Stimulated activated naive CD8-positive, alpha-beta T cell treated with anti-CD3 and anti-CD28 coated beads, Interleukin-15, amount 100 ng/mL, for 72 hours (primary cell): Measurements from ENCODE around the gene EBI3.
"Not testable (repeated sequence)": the region's sequence is repeated elsewhere in the genome, so short reads cannot be mapped to it uniquely, and the experiment has no call there.

Experiments used
- ATAC-seq: fragments of 150-1000 bp; cut with Tn5 transposase; 2 replicates; pipeline ENCODE4 v1.10.0; 2021; ENCODE audit warnings: mild to moderate bottlenecking, moderate library complexity
- DNase-seq, 2 donors: peaks; one replicate each; pipeline ENCODE4 v3.0.0; 2021 to 2022
- H3K27ac Mint-ChIP-seq, 2 donors: one replicate each; pipeline ENCODE4 v1.8.0; 2022; ENCODE audit warnings: mild to moderate bottlenecking in 2 of 2, mixed read lengths in 2 of 2, moderate library complexity in 2 of 2
- H3K27me3 Mint-ChIP-seq: one replicate; pipeline ENCODE4 v1.8.0; 2022; ENCODE audit warnings: mixed read lengths
- H3K4me1 Mint-ChIP-seq: one replicate; pipeline ENCODE4 v1.8.0; 2022; ENCODE audit warnings: mild to moderate bottlenecking, mixed read lengths
- H3K4me3 Mint-ChIP-seq, 2 donors: one replicate each; pipeline ENCODE4 v1.8.0; 2022; ENCODE audit warnings: mild to moderate bottlenecking in 2 of 2, mixed read lengths in 2 of 2, moderate library complexity in 1 of 2
- H3K9me3 Mint-ChIP-seq, 2 donors: one replicate each; pipeline ENCODE4 v1.8.0; 2022; ENCODE audit warnings: mixed read lengths in 2 of 2

EBI3 gene

DNA sequence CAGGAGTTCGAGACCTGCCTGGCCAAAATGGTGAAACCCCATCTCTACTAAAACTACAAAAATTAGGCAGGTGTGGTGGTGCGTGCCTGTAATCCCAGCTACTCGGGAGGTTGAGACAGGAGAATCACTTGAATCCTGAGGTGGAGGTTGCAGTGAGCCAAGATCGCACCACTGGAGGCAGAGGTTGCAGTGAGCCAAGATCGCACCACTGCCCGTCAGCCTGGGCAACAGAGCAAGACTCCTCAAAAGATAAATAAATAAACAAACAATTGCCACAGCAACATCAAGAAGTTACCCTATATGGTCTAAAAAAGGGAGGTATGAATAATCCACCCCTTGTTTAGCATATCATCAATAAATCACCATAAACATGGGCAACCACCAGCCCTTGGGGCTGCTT, 16.6 kb downstream of the EBI3 start:
- H3K27ac Mint-ChIP-seq = peak overlapping the region in 1 of 2 donors; percentile 99
- not testable (repeated sequence) for H3K27me3 Mint-ChIP-seq, DNase-seq, ATAC-seq, H3K9me3 Mint-ChIP-seq
- H3K4me1 Mint-ChIP-seq = peaks cover 21% of the 10 kb centered on the region
- H3K4me3 Mint-ChIP-seq = peak overlapping the region; percentile 88 to 90

- Mint-ChIP-seq H3K9me3 (peaks cover 0 to 2% of the 10 kb centered on the region in 2 donors), H3K27ac (peak within 1 kb of the TSS; percentile 99), H3K4me1 (peaks cover 21% of the 10 kb centered on the region), H3K27me3 (no peaks in the 10 kb centered on the region), H3K4me3 (peak within 1 kb of the TSS; percentile 88 to 90)
- ATAC-seq (peak; percentile 97), DNase-seq (peak; percentile 98)
These were observed 17.7 kb downstream of the EBI3 start, which contains the start of gene YJU2 for GRCh38 chr19:4246767-4247593. Gene YJU2 (plus strand): TSS chr19:4247080. CDS start chr19:4247147, 67 bp downstream.

GRCh38 chr19:4256563-4256962, 27.2 kb downstream of the EBI3 start:
- no peaks in the 10 kb centered on the region for H3K4me1 Mint-ChIP-seq
- ATAC-seq = no peak
- no peak overlapping the region for H3K4me3 Mint-ChIP-seq
- peaks cover 6 to 9% of the 10 kb centered on the region in 2 donors for H3K9me3 Mint-ChIP-seq
- no peak for DNase-seq
- no peak overlapping the region for H3K27ac Mint-ChIP-seq
- H3K27me3 Mint-ChIP-seq = no peaks in the 10 kb centered on the region

DNA sequence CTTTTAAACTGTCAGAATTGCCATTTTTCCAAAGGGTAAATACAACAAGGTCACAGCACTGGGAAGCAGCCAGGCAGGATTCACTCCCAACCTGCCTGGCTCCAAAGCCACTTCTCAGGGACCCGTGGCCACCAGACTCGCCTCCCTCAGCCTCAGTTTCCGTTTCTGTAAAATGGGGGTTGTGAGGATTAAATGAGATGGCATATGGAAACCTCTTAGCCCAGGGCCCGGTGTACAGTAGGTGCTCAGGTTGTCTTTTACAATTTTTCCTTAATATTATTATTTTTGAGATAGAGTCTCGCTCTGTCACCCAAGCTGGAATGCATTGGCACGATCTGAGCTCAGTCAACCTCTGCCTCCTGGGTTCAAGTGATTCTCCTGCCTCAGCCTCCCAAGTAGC, 27.7 kb downstream of the EBI3 start:
- peaks cover 6 to 9% of the 10 kb centered on the region in 2 donors for H3K9me3 Mint-ChIP-seq
- H3K4me3 Mint-ChIP-seq = no peak overlapping the region
- no peaks in the 10 kb centered on the region for H3K4me1 Mint-ChIP-seq
- H3K27me3 Mint-ChIP-seq = no peaks in the 10 kb centered on the region
- no peak for DNase-seq
- no peak for ATAC-seq
- peak overlapping the region in 1 of 2 donors; percentile 27 for H3K27ac Mint-ChIP-seq

- H3K4me1 Mint-ChIP-seq = peaks cover 2% of the 10 kb centered on the region
- H3K27me3 Mint-ChIP-seq = no peaks in the 10 kb centered on the region
- DNase-seq (no peak), ATAC-seq (no peak)
- no peak overlapping the region for H3K4me3 Mint-ChIP-seq
- H3K9me3 Mint-ChIP-seq = peaks cover 6 to 9% of the 10 kb centered on the region in 2 donors
- H3K27ac Mint-ChIP-seq = peak overlapping the region in 1 of 2 donors; percentile 37
These were observed 28.9 kb downstream of the EBI3 start for GRCh38 chr19:4258181-4258580.

DNA sequence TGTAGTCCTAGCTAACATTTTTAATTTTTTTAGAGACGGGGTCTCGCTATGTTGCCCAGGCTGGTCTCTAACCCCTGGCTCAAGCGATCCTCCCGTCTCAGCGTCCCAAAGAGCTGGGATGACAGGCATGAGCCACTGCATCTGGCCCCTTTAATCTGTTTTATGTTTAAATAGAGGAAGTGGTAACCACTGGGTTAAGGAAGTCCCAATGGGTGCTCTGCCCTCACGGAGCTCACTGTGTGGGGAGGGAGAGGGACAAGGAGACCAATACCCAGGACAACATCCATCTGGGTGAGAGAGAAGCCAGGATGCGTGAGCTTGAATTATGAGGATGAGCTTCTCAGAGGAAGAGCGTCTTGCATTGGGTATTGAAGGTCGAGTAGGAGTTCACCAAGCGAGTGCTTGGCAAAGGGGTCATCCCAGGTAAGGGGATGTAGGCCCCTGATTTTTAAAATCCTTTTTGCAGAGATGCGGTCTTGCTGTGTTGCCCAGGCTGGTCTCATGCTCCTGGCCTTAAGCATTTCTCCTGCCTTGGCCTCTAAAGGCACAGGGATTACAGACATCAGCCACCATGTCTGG, 31.4 kb downstream of the EBI3 start:
- no peak for ATAC-seq
- Mint-ChIP-seq H3K27ac (no peak overlapping the region), H3K4me3 (no peak overlapping the region)

GRCh38 chr19:4264812-4265211, 35.5 kb downstream of the EBI3 start:
- H3K4me3 Mint-ChIP-seq = peak overlapping the region; percentile 17 to 46
- H3K9me3 Mint-ChIP-seq = no peaks in the 10 kb centered on the region
- no peak for ATAC-seq
- peak overlapping the region; percentile 78 to 93 for H3K27ac Mint-ChIP-seq
- peaks cover 43% of the 10 kb centered on the region for H3K4me1 Mint-ChIP-seq
- DNase-seq = no peak
- H3K27me3 Mint-ChIP-seq = no peaks in the 10 kb centered on the region

More for the DNA sequence above, 31.4 kb downstream of the EBI3 start:
- no peak for DNase-seq
- Mint-ChIP-seq H3K9me3 (no peaks in the 10 kb centered on the region), H3K4me1 (peaks cover 27% of the 10 kb centered on the region), H3K27me3 (no peaks in the 10 kb centered on the region)

DNA sequence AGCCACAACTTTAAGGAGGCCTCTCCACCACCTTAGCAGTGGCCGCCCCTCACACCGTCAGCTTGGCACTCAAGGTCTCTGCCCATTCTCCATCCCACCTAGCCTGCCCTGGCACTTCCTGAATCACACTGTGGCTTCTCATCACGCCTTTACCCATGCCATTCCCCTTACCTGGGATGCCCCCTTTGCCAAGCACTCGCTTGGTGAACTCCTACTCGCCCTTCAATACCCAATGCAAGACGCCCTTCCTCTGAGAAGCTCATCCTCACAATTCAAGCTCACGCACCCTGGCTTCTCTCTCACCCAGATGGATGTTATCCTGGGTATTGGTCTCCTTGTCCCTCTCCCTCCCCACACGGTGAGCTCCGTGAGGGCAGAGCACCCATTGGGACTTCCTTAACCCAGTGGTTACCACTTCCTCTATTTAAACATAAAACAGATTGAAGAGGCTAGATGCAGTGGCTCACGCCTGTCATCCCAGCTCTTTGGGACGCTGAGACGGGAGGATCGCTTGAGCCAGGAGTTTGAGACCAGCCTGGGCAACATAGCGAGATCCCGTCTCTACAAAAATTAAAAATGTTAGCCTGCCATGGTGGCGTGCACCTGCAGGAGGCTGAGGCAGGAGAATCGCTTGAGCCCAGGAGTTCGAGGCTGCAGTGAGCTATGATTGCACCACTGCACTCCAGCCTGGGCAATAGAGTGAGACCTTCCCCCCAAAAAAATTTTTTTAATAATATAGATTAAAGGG, 37.1 kb downstream of the EBI3 start:
- Mint-ChIP-seq H3K27ac (peak overlapping the region in 1 of 2 donors; percentile 60), H3K4me1 (peaks cover 43% of the 10 kb centered on the region), H3K9me3 (no peaks in the 10 kb centered on the region), H3K27me3 (no peaks in the 10 kb centered on the region), H3K4me3 (peak overlapping the region in 1 of 2 donors; percentile 6)
- ATAC-seq = no peak
- no peak for DNase-seq

DNA sequence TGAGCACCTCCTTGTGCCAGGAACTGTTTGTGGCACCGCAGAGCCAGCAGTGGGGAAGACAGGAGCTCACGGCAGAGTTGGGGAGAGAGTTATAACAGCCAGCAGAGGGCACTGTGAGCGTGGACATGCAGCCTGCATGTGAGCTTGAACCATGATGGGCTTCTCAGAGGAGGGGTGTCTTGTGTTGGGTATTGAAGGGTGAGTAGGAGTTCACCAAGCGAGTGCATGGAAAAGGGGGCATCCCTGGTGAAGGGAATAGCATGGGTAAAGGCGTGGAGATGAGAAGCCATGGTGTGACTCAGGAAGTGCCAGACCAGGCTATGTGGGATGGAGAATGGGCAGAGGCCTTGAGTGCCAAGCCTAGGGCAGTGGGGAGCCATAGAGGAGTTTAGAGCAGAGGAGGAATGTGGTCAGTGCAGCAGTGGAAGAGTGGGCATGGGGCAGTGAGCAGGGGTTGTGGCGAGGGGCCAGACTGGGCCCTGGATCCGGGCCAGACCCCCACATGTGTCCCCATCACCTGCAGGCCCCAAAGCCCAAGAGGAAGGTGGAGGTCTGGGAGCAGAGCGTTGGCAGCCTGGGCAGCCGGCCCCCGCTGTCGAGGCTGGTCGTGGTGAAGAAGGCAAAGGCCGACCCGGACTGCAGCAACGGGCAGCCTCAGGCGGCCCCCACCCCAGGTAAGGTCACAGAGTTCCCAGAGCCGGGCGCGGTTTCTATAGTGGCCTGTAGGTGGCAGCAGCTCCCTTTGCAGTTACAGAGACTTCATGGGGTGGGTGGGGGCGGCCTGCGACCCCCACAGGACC, 38.0 kb downstream of the EBI3 start:
- Mint-ChIP-seq H3K4me3 (no peak overlapping the region), H3K27ac (peak overlapping the region in 1 of 2 donors; percentile 29)

DNA sequence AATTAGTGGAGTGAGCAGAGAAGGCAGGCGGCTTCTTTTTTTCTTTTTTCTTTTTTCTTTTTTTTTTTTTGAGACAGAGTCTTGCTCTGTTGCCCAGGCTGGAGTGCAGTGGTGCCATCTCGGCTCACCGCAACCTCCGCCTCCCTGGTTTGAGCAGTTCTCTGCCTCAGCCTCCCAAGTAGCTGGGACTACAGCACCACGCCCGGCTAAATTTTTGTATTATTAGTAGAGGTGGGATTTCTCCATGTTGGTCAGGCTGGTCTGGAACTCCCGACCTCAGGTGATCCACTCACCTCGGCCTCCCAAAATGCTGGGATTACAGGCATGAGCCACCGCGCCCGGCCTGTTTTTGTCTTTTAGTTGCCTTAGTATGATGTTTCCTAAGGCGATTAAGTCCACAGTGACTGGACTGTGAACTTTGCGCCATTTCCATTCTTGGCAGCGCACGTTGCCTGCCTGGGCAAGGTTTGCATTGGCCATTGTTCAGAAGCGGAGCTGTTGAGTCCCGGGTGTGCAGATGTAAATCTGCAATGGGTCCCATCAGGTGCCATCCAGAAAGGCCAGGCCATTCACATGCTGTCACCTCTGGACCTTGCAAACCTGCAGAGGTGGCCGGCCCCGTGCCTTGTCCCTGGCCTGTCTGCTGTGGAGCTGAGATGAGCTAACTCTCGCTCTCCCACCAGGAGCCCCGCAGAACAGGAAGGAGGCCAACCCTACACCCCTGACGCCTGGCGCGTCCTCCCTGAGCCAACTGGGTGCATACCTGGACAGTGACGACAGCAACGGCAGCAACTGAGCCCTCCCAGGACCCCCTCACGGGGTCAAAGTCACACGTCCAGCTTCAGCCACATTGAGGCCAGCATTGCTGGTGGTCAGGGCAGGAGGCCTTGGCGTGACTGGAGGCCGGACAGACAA, 38.8 kb downstream of the EBI3 start:
- H3K27me3 Mint-ChIP-seq = no peaks in the 10 kb centered on the region
- no peak overlapping the region for H3K4me3 Mint-ChIP-seq
- H3K27ac Mint-ChIP-seq = no peak overlapping the region
- H3K4me1 Mint-ChIP-seq = peaks cover 41% of the 10 kb centered on the region
- DNase-seq (no peak), ATAC-seq (no peak)
- H3K9me3 Mint-ChIP-seq = no peaks in the 10 kb centered on the region

More for the DNA sequence above, 38.0 kb downstream of the EBI3 start:
- ATAC-seq (peak; percentile 85), DNase-seq (peak; percentile 60 to 64)
- no peaks in the 10 kb centered on the region for H3K9me3 Mint-ChIP-seq
- H3K27me3 Mint-ChIP-seq = no peaks in the 10 kb centered on the region
- H3K4me1 Mint-ChIP-seq = peaks cover 43% of the 10 kb centered on the region

DNA sequence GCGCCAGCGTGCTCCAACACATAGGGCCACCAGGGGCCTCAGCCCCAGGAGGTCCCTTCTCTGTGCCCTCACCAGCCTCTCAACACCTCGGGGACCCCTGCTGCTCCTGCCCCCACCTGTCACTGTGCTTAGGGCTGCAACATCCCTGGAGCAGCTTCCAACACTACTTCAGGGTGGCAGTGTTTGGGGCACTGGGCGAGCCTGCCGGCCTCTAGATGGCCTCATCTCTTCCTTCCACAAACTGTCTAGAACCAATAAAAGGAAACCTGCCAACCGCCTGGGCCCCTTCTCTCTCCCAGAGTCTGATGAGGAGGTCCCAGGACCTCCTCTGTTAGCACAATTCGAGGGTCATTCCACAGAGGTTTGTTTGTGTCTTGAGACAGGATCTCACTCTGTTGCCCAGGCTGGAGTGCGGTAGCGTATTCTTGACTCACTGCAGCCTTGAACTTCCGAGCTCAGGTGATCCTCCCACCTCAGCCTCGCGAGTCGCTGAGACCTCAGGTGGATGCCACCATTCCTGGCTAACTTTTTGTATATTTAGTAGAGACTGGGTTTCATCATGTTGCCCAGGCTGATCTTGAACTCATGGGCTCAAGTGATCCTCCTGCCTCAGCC, 39.6 kb downstream of the EBI3 start:
- ATAC-seq = no peak
- no peak overlapping the region for H3K4me3 Mint-ChIP-seq
- H3K9me3 Mint-ChIP-seq = no peaks in the 10 kb centered on the region
- H3K27me3 Mint-ChIP-seq = no peaks in the 10 kb centered on the region
- peaks cover 34% of the 10 kb centered on the region for H3K4me1 Mint-ChIP-seq
- no peak overlapping the region for H3K27ac Mint-ChIP-seq
- no peak for DNase-seq

DNA sequence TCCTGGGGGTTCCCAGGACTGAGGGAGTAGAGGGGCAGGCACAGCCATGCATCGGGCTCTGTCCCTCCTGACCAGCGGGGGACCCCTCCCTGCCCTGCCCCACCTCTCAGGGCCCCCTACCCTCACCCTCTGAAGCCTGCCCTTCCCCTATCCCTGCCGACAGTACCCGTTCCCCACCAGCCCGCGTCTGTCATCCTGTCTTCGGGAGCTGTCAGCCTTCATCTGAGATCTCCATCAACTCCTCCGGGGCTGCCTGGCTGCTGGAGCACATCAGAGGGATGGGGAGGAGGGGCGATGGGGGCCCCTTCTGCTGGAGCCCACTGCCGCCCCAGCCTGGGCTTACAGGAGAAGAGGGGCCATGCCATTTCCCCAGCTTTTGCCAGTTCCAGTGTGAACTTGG, 43.6 kb downstream of the EBI3 start:
- Mint-ChIP-seq H3K27ac (peak overlapping the region in 1 of 2 donors; percentile 48), H3K9me3 (no peaks in the 10 kb centered on the region), H3K4me3 (no peak overlapping the region), H3K27me3 (no peaks in the 10 kb centered on the region), H3K4me1 (no peaks in the 10 kb centered on the region)
- DNase-seq = no peak
- ATAC-seq = no peak

GRCh38 chr19:4274321-4274686, 45.0 kb downstream of the EBI3 start:
- not testable (repeated sequence) for ATAC-seq, DNase-seq, H3K9me3 Mint-ChIP-seq, H3K4me3 Mint-ChIP-seq, H3K4me1 Mint-ChIP-seq, H3K27ac Mint-ChIP-seq
- peaks cover 12% of the 10 kb centered on the region for H3K27me3 Mint-ChIP-seq

DNA sequence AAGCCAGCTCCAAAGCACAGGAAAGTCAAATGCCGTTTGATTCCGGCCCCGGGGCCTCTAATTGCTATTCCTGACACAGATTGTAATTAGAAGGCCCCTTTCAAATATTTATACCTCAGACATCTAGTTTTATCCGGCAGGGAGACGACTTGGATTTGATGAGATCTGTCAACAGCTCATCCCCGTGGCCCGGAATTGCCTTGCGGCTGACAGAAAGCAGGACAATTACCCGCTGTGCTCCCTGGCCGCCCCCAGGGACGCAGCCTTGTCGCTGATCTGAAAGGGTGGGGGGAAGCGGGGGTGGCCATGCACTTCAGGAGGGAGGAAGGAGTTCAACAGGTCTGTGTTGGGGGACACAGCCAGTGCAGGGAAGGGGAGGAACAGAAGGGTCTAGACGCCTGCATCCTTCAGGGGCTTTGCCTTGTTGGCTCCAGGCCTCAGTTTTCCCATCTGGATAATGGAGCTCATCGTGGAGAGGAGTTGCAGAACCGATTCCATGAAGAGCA, 47.9 kb downstream of the EBI3 start:
- Mint-ChIP-seq H3K4me3 (no peak overlapping the region), H3K9me3 (no peaks in the 10 kb centered on the region)
- ATAC-seq = no peak

More for the DNA sequence above, 47.9 kb downstream of the EBI3 start:
- Mint-ChIP-seq H3K4me1 (peaks cover 7% of the 10 kb centered on the region), H3K27ac (no peak overlapping the region), H3K27me3 (peaks cover 40% of the 10 kb centered on the region)
- no peak for DNase-seq
